Ishikawa (cell line): ENCODE measurements around the gene RASIP1.

ENCODE experiments used
- CEBPB ChIP-seq: IDR thresholded peaks from 2 replicates; pipeline ENCODE4 v1.6.1; 2012
- CREB1 ChIP-seq: IDR thresholded peaks from 2 replicates; pipeline ENCODE4 v1.6.1; 2012; ENCODE audit warnings: low read depth
- EGR1 ChIP-seq: IDR thresholded peaks from 2 replicates; pipeline ENCODE4 v1.6.1; 2012
- EP300 ChIP-seq: IDR thresholded peaks from 2 replicates; pipeline ENCODE4 v1.6.1; 2012; ENCODE audit warnings: borderline replicate concordance
- FOXM1 ChIP-seq: IDR thresholded peaks from 2 replicates; pipeline ENCODE4 v1.6.1; 2012; ENCODE audit warnings: low read depth, borderline replicate concordance
- MAX ChIP-seq: IDR thresholded peaks from 2 replicates; pipeline ENCODE4 v1.6.1; 2012
- NFIC ChIP-seq: IDR thresholded peaks from 2 replicates; pipeline ENCODE4 v1.6.1; 2012
- RAD21 ChIP-seq: IDR thresholded peaks from 2 replicates; pipeline ENCODE4 v1.6.1; 2012; ENCODE audit warnings: low read depth
- REST ChIP-seq: IDR thresholded peaks from 2 replicates; pipeline ENCODE4 v1.6.1; 2012; ENCODE audit warnings: low read depth, mild to moderate bottlenecking
- TAF1 ChIP-seq: IDR thresholded peaks from 2 replicates; pipeline ENCODE4 v1.6.1; 2012; ENCODE audit warnings: low read depth, mild to moderate bottlenecking
- TCF12 ChIP-seq: IDR thresholded peaks from 2 replicates; pipeline ENCODE4 v1.6.1; 2012; ENCODE audit warnings: low read depth
- TEAD4 ChIP-seq: IDR thresholded peaks from 2 replicates; pipeline ENCODE4 v1.6.1; 2012
- USF1 ChIP-seq: IDR thresholded peaks from 2 replicates; pipeline ENCODE4 v1.6.1; 2012
- YY1 ChIP-seq: IDR thresholded peaks from 2 replicates; pipeline ENCODE4 v1.6.1; 2012; ENCODE audit warnings: low read depth
- ZBTB7A ChIP-seq: IDR thresholded peaks from 2 replicates; pipeline ENCODE4 v1.6.1; 2012; ENCODE audit warnings: low read depth

The RASIP1 gene

DNA sequence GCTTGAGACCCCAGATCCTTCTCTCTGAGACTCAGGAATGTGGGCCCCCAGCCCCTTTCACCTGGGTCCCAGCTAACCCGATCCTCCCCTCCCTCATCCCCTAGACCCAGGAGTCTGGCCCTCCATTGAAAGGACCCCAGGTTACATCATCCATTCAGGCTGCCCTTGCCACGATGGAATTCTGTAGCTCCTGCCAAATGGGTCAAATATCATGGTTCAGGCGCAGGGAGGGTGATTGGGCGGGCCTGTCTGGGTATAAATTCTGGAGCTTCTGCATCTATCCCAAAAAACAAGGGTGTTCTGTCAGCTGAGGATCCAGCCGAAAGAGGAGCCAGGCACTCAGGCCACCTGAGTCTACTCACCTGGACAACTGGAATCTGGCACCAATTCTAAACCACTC is 15.4 kb upstream of the RASIP1 start:
- TF ChIP-seq ZBTB7A (no peak), EGR1 (no peak), CEBPB (no peak)

DNA sequence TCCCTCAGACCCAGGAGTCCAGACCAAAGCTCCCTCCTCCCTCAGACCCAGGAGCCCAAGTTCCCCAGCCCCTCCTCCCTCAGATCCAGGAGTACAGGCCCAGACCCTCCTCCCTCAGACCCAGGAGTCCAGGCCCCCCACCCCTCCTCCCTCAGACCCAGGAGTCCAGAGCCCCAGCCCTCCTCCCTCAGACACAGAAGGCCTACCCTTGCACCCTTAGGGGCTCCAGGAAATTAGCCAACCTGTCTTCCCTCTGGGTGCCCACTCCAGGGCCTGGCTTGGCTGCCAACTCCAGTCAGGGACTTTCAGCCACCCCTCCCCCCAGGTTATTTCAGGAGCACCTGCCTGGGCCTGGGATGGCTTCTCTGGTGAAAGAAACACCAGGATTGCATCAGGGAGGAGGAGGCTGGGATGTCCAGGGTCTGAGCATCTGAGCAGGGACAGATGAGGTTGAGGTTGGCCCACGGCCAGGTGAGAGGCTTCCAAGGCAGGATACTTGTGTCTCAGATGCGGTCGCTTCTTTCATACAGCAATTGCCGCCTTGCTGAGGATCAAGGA is 14.8 kb upstream of the RASIP1 start, which contains the start of gene FGF21:
FGF21 (plus strand) TSS at position 441 of the 558 bp plus-strand sequence. CDS start 713 bp downstream, outside the sequence.
- no peak for TF ChIP-seq ZBTB7A
- TF ChIP-seq TEAD4 = no peak
- TF ChIP-seq REST = no peak
- TF ChIP-seq NFIC = peak; percentile 8; the same call in 1 of the 2 replicates

DNA sequence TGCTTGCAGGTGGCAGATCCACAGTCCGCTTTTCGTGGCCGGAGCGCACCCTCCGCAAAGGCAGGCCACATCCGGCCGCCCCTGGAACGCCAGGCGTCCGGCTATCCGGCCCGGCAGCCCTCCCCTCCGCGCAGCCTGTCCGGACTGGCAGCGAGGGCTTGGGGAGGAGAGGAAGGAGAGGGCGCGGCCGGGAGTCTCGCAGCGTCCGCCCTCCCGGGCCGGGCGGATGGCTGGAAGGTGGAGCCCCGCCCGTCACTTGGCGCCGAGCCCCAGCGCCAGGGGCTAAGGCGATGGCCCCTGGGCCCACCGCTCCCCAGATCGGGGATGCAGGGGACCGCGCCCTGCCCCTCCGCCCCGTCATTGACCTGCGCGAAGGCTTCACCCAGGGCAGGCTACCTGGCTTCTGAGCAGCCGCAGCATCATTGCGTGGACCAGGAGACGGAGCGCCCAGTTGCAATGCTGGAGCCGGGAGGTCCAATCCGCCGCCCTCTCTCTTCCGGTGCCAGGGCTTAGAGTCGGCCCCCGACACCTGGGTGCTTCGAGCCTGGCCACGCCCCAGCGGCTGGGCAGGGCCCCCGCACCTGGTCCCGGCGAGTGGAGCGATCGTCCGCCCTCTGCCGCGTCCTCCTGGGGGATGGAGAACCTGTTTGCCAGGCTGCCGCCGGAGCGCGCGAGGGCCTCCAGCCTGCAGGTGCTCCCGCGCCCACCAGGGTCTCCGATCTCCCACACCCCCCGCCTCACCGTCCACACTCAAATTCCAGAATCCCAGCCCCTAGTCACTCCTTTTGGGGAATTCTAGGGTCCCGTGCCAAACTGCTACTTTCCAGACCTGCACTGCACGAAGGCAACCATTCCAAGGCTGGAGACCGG is 12.3 kb upstream of the RASIP1 start, which contains the start of gene FUT1:
FUT1 (minus strand) TSS at position 146 of the 870 bp plus-strand sequence. CDS start 1,360 bp downstream, outside the sequence.
- TF ChIP-seq EGR1 (peak; percentile 45; the same call in 1 of the 2 replicates), EP300 (peak; percentile 43), USF1 (peak; percentile 43; the same call in 1 of the 2 replicates), FOXM1 (no peak), TCF12 (peak; percentile 91), TAF1 (peak; percentile 17), REST (no peak), ZBTB7A (peak; percentile 98), RAD21 (no peak), NFIC (peak; percentile 79), TEAD4 (peak; percentile 18; the same call in 1 of the 2 replicates), MAX (peak; percentile 84), CEBPB (no peak), YY1 (peak; percentile 78), CREB1 (peak; percentile 62; the same call in 1 of the 2 replicates)

DNA sequence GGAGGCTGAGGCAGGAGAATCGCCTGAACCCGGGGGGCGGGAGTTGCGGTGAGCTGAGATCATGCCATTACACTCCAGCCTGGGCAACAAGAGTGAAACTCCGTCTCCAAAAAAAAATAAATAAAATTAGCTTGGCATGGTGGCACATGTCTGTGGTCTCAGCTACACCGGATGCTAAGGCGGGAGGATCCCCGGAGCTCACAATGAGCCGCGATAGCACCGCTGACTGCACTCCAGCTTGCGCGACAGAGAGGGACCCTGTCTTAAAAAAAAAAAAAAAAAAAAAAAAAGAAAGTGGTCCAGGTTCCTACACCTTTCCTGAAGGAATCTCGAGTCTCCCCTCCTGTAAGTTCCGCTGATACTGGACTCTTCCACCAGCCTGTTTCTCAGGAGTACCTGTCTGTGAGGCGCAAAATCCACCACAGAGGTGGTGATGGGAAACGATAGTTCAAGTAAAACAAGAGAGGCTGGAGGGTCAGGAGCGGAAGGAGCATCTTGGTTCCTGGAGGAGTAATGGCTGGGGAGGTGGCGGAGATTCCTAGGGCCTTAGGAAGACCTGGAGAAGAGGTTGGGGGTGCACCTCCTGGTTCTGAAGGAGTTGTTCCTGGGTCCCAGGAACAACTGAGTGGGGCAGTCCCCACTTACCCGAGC is 11.6 kb upstream of the RASIP1 start:
- TF ChIP-seq MAX (no peak), EGR1 (no peak), TCF12 (no peak), ZBTB7A (no peak), TEAD4 (no peak), CREB1 (no peak), EP300 (no peak), TAF1 (no peak), CEBPB (no peak), NFIC (no peak), RAD21 (no peak), FOXM1 (no peak)

- TF ChIP-seq TCF12 = no peak
- no peak for TF ChIP-seq TEAD4
- TF ChIP-seq EGR1 = no peak
- TF ChIP-seq EP300 = no peak
- TF ChIP-seq FOXM1 = no peak
- TF ChIP-seq TAF1 = no peak
- no peak for TF ChIP-seq MAX
- TF ChIP-seq CREB1 = no peak
- no peak for TF ChIP-seq USF1
- TF ChIP-seq NFIC = no peak
- TF ChIP-seq RAD21 = no peak
- no peak for TF ChIP-seq YY1
- TF ChIP-seq ZBTB7A = no peak
- no peak for TF ChIP-seq CEBPB
- TF ChIP-seq REST = no peak
Measured at GRCh38 chr19:48750771-48751504, 10.5 kb upstream of the RASIP1 start.
